H1 (cell line): ENCODE measurements around the gene ENDOG. TPM values are rescaled to one million over a fixed set of nuclear protein-coding genes. Genes with fewer than 3 reads are reported as not detected.

Experiments used
- BCL11A ChIP-seq, 2 experiments: IDR thresholded peaks; one replicate each; pipeline ENCODE4 v1.6.1; 2011; ENCODE audit warnings: low read depth in 2 of 2, low read length in 2 of 2, mild to moderate bottlenecking in 2 of 2
- EP300 ChIP-seq, 2 experiments: IDR thresholded peaks; 1 replicate in 1 of 2; 2 replicates in 1 of 2; pipeline ENCODE4 v1.6.1; 2011 to 2012; ENCODE audit warnings: low read depth in 2 of 2, low read length in 2 of 2, mild to moderate bottlenecking in 2 of 2, borderline replicate concordance in 1 of 2, inconsistent platforms in 1 of 2, moderate library complexity in 1 of 2
- GTF2F1 ChIP-seq: IDR thresholded peaks from 2 replicates; pipeline ENCODE4 v1.6.1; 2012; ENCODE audit warnings: low read depth, low read length, improper control_type of control experiment, borderline replicate concordance
- MAFK ChIP-seq: IDR thresholded peaks from 2 replicates; pipeline ENCODE4 v1.6.1; 2012; ENCODE audit warnings: low read depth, mild to moderate bottlenecking, improper control_type of control experiment, low read length
- RNF2 ChIP-seq: fragments of 200-900, 300-1000 bp; sonication (generic); IDR thresholded peaks from 2 replicates; pipeline ENCODE4 v1.7.1; 2016; ENCODE audit warnings: borderline replicate concordance, low read depth, mild to moderate bottlenecking, antibody characterized with exemption, low read length; ENCODE audit not compliant: poor library complexity, severe bottlenecking; ENCODE audit errors: missing control alignments
- SIN3A ChIP-seq, 2 experiments: IDR thresholded peaks in 1 of 2; conservative IDR thresholded peaks in 1 of 2; 2 replicates each; pipeline ENCODE4 v1.6.1; 2011 to 2012; ENCODE audit warnings: low read length in 2 of 2, improper control_type of control experiment in 1 of 2, low read depth in 1 of 2, mild to moderate bottlenecking in 1 of 2
- USF2 ChIP-seq: IDR thresholded peaks from 2 replicates; pipeline ENCODE4 v1.6.1; 2011; ENCODE audit warnings: low read length, improper control_type of control experiment
- polyA plus RNA-seq, 7 experiments: library from polyadenylated mRNA; depleted of rRNA in 3 of 7; stranded (reverse) in 5 of 7; unstranded in 2 of 7; fragments of >200 nt in 5 of 7; fragments of 200-250 nt in 2 of 7; gene quantifications; 1 replicate in 5 of 7; 2 replicates in 1 of 7; 4 replicates in 1 of 7; pipeline versions ENCODE4 v1.2.1 to v1.2.3, GENCODE V29; 2011 to 2013; ENCODE audit warnings: missing spikeins in 2 of 7, mixed read lengths in 2 of 7
- total RNA-seq: library from RNA; stranded (reverse); fragmentation: NEBNext Ultra II Directional; extraction: Animal tissue kit (Norgen Biotek cat#: 25700); gene quantifications from 2 replicates; pipeline ENCODE4 v1.2.1, GENCODE V29; 2021

ENDOG gene
- total and polyA plus RNA-seq, 2 of the 8 experiments (the other 6 are each of a cell fraction or from before 2014, with no cell fraction given), result 17.5 to 23.4 TPM

GRCh38 chr9:128798896-128799295 lies 19.4 kb upstream of the ENDOG start (continued):
- TF ChIP-seq RNF2, result no peak
- TF ChIP-seq SIN3A (conservative IDR thresholded peaks at IDR 0.05 in 1 of 2, IDR thresholded peaks at IDR 0.05 in 1 of 2; ENCODE audit: low read depth in 1 of 2, low read length in 2 of 2), result no peak
- TF ChIP-seq GTF2F1, result no peak
- no peak for TF ChIP-seq EP300 (IDR thresholded peaks at IDR 0.05; ENCODE audit: borderline replicate concordance in 1 of 2, low read depth in 2 of 2, low read length in 2 of 2)
- TF ChIP-seq USF2, result no peak
- TF ChIP-seq MAFK, result no peak
- no peak for TF ChIP-seq BCL11A (IDR thresholded peaks at IDR 0.05; ENCODE audit: low read depth in 2 of 2, low read length in 2 of 2)
